HepG2 (cell line): ENCODE results near the gene STX5. TPM values are rescaled to one million over a fixed set of nuclear protein-coding genes. Genes with fewer than 3 reads are reported as not detected.

Source experiments
- AGO1 ChIP-seq: fragments of 200-400 bp; formaldehyde crosslinking; IDR thresholded peaks from 2 replicates; pipeline ENCODE4 v1.6.1; 2017; ENCODE audit warnings: mild to moderate bottlenecking, low read depth, low read length, moderate library complexity; ENCODE audit not compliant: poor library complexity, severe bottlenecking
- FOXK2 ChIP-seq: fragments of 450-650 bp; IDR thresholded peaks from 2 replicates; pipeline ENCODE4 v1.6.1; 2016
- GATAD1 ChIP-seq: IDR thresholded peaks from 2 replicates; pipeline ENCODE4 v1.6.1; 2016; ENCODE audit warnings: missing genetic modification reagents, missing compliant biosample characterization
- HOXA5 ChIP-seq: sonication (generic); formaldehyde crosslinking; IDR thresholded peaks from 2 replicates; pipeline ENCODE4 v1.4.0; 2020; ENCODE audit warnings: missing genetic modification reagents
- HOXA7 ChIP-seq: sonication (generic); formaldehyde crosslinking; IDR thresholded peaks from 2 replicates; pipeline ENCODE4 v1.8.1; 2022; ENCODE audit warnings: mild to moderate bottlenecking, missing genetic modification reagents, moderate library complexity
- IKZF1 ChIP-seq: fragments of 450-650 bp; IDR thresholded peaks from 2 replicates; pipeline ENCODE4 v1.7.1; 2016
- MED1 ChIP-seq: sonication (generic); formaldehyde crosslinking; IDR thresholded peaks from 2 replicates; pipeline ENCODE4 v1.4.0; 2020; ENCODE audit warnings: missing genetic modification reagents
- MED8 ChIP-seq: sonication (generic); formaldehyde crosslinking; IDR thresholded peaks from 2 replicates; pipeline ENCODE4 v1.8.1; 2023; ENCODE audit warnings: mild to moderate bottlenecking, missing genetic modification reagents; ENCODE audit not compliant: insufficient replicate concordance
- POLR2AphosphoS2 ChIP-seq: IDR thresholded peaks from 2 replicates; pipeline ENCODE4 v1.6.1; 2011; ENCODE audit warnings: low read depth, low read length, improper control_type of control experiment
- PRDM4 ChIP-seq: sonication (generic); formaldehyde crosslinking; IDR thresholded peaks from 2 replicates; pipeline ENCODE4 v1.9.0; 2021; ENCODE audit warnings: missing genetic modification reagents, borderline replicate concordance
- SOX5 ChIP-seq: IDR thresholded peaks from 2 replicates; pipeline ENCODE4 v1.6.1; 2016; ENCODE audit warnings: borderline replicate concordance
- TBX3 ChIP-seq: fragments of 450-650 bp; IDR thresholded peaks from 2 replicates; pipeline ENCODE4 v1.6.1; 2017; ENCODE audit warnings: antibody characterized with exemption, mild to moderate bottlenecking, inconsistent platforms, borderline replicate concordance
- TEAD2 ChIP-seq: sonication (generic); formaldehyde crosslinking; IDR thresholded peaks from 2 replicates; pipeline ENCODE4 v1.9.0; 2021; ENCODE audit warnings: missing genetic modification reagents
- TFDP2 ChIP-seq: sonication (generic); formaldehyde crosslinking; IDR thresholded peaks from 2 replicates; pipeline ENCODE4 v1.4.0; 2020; ENCODE audit warnings: missing genetic modification reagents
- TGIF2 ChIP-seq: IDR thresholded peaks from 2 replicates; pipeline ENCODE4 v1.6.1; 2016; ENCODE audit warnings: control low read depth, missing compliant biosample characterization
- U2AF1 ChIP-seq: fragments of 200-400 bp; formaldehyde crosslinking; optimal IDR thresholded peaks from 2 replicates; pipeline ENCODE3; 2017; ENCODE audit warnings: mild to moderate bottlenecking, low read depth, low read length
- ZBTB38 ChIP-seq: sonication (generic); formaldehyde crosslinking; IDR thresholded peaks from 2 replicates; pipeline ENCODE4 v1.5.1; 2020; ENCODE audit warnings: mild to moderate bottlenecking, missing genetic modification reagents
- ZFYVE20 ChIP-seq: sonication (generic); formaldehyde crosslinking; IDR thresholded peaks from 2 replicates; pipeline ENCODE4 v1.8.0; 2023; ENCODE audit warnings: low read depth, mild to moderate bottlenecking, moderate library complexity, missing genetic modification reagents, borderline replicate concordance
- ZNF225 ChIP-seq: sonication (generic); formaldehyde crosslinking; IDR thresholded peaks from 2 replicates; pipeline ENCODE4 v1.4.0; 2020; ENCODE audit warnings: mild to moderate bottlenecking, missing genetic modification reagents
- ZNF530 ChIP-seq: sonication (generic); formaldehyde crosslinking; IDR thresholded peaks from 2 replicates; pipeline ENCODE4 v1.5.0; 2020; ENCODE audit warnings: low read depth, mild to moderate bottlenecking, missing genetic modification reagents
- ZNF558 ChIP-seq: sonication (generic); formaldehyde crosslinking; IDR thresholded peaks from 2 replicates; pipeline ENCODE4 v1.9.0; 2022; ENCODE audit warnings: mild to moderate bottlenecking, missing genetic modification reagents, borderline replicate concordance
- ZNF562 ChIP-seq: sonication (generic); formaldehyde crosslinking; IDR thresholded peaks from 2 replicates; pipeline ENCODE4 v1.8.0; 2022; ENCODE audit warnings: missing genetic modification reagents, borderline replicate concordance
- ZNF570 ChIP-seq: sonication (generic); formaldehyde crosslinking; IDR thresholded peaks from 2 replicates; pipeline ENCODE4 v1.4.0; 2020; ENCODE audit warnings: mild to moderate bottlenecking, missing genetic modification reagents, borderline replicate concordance
- ZNF580 ChIP-seq: IDR thresholded peaks from 2 replicates; pipeline ENCODE4 v1.6.1; 2016; ENCODE audit warnings: low read depth, borderline replicate concordance
- ZNF792 ChIP-seq: IDR thresholded peaks from 2 replicates; pipeline ENCODE4 v1.6.1; 2016
- ZNF839 ChIP-seq: sonication (generic); formaldehyde crosslinking; IDR thresholded peaks from 2 replicates; pipeline ENCODE4 v1.4.0; 2020; ENCODE audit warnings: missing genetic modification reagents, mild to moderate bottlenecking, borderline replicate concordance
- ZNF891 ChIP-seq: sonication (generic); formaldehyde crosslinking; IDR thresholded peaks from 2 replicates; pipeline ENCODE4 v1.5.0; 2020; ENCODE audit warnings: mild to moderate bottlenecking, missing genetic modification reagents
- polyA plus RNA-seq, 8 experiments: library from polyadenylated mRNA; depleted of rRNA in 3 of 8; stranded (reverse) in 7 of 8; unstranded in 1 of 8; fragments of >200 nt; fragmentation: Illumina TruSeq in 4 of 8; extraction: Trizol in 4 of 8; gene quantifications; 2 replicates each; pipeline versions ENCODE4 v1.2.1 to v1.2.3, GENCODE V29; 2011 to 2016; ENCODE audit warnings: low read depth in 4 of 8, missing spikeins in 1 of 8, mixed read lengths in 1 of 8; ENCODE audit not compliant: insufficient read depth in 1 of 8
- total RNA-seq, 5 experiments: library from RNA; depleted of rRNA; stranded (reverse); fragments of >200 nt; fragmentation: Illumina TruSeq; extraction: Trizol; gene quantifications; 2 replicates each; pipeline ENCODE4 v1.2.3, GENCODE V29; 2016; ENCODE audit warnings: low read depth in 1 of 5
- TF ChIP-seq, protein P1 (sequence below): sonication (generic); formaldehyde crosslinking; IDR thresholded peaks from 2 replicates; pipeline ENCODE4 v1.8.1; 2023; ENCODE audit warnings: mild to moderate bottlenecking, missing genetic modification reagents, borderline replicate concordance

Gene STX5
- total and polyA plus RNA-seq, 2 of the 13 experiments (the other 11 are each of a cell fraction or from before 2014, with no cell fraction given): 26.9 to 30.0 TPM

GRCh38 chr11:62831520-62832335, at the start of gene STX5 (continued):
- TF ChIP-seq PRDM4 (CRISPR knock-in tag) (no peak), SOX5 (no peak), ZNF891 (CRISPR knock-in tag) (peak; percentile 9; the same call in 1 of the 2 replicates), MED1 (CRISPR knock-in tag) (no peak), MED8 (CRISPR knock-in tag) (no peak), AGO1 (peak; percentile 62), ZNF225 (CRISPR knock-in tag) (no peak), TBX3 (no peak; the same call in 1 of the 2 replicates), ZFYVE20 (CRISPR knock-in tag) (no peak), ZNF558 (CRISPR knock-in tag) (peak; percentile 86; the same call in 1 of the 2 replicates), ZNF570 (CRISPR knock-in tag) (no peak), U2AF1 (peak; percentile 79), HOXA7 (CRISPR knock-in tag) (no peak), ZNF792 (CRISPR knock-in tag) (0 out of 2 replicates have a peak, but pooled peaks have one; percentile 17), ZNF530 (CRISPR knock-in tag) (no peak), TEAD2 (CRISPR knock-in tag) (no peak), IKZF1 (no peak), GATAD1 (CRISPR knock-in tag) (peak; percentile 74), TGIF2 (CRISPR knock-in tag) (no peak), POLR2AphosphoS2 (peak; percentile 75; the same call in 1 of the 2 replicates), FOXK2 (peak; percentile 65; the same call in 1 of the 2 replicates), HOXA5 (no peak; the same call in 1 of the 2 replicates), TFDP2 (no peak; the same call in 1 of the 2 replicates), ZNF562 (CRISPR knock-in tag) (no peak), ZNF839 (CRISPR knock-in tag) (no peak), ZNF580 (0 out of 2 replicates have a peak, but pooled peaks have one; percentile 26), ZBTB38 (CRISPR knock-in tag) (0 out of 2 replicates have a peak, but pooled peaks have one; percentile 51)
- TF ChIP-seq, protein P1, sequence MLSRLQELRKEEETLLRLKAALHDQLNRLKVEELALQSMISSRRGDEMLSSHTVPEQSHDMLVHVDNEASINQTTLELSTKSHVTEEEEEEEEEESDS (CRISPR knock-in tag): no peak
